H1 (cell line): ENCODE measurements around the gene KLF7. TPM values are rescaled to one million over a fixed set of nuclear protein-coding genes. Genes with fewer than 3 reads are reported as not detected.

Experiments
- CTCF ChIA-PET: fragments of 300-600 bp; sonication (Branson Sonifier 250); formaldehyde crosslinking; loops from one replicate; lab custom pipeline; 2021; ENCODE audit not compliant: partially characterized antibody; lab: Charles Lee
- POLR2A ChIA-PET: fragments of 300-600 bp; sonication (Branson Sonifier 250); formaldehyde crosslinking; loops from one replicate; lab custom pipeline; 2021; ENCODE audit warnings: inconsistent platforms; ENCODE audit not compliant: partially characterized antibody; lab: Charles Lee
- DNase-seq, 2 experiments: peaks; one replicate each; pipeline versions ENCODE4 v3.0.0 to v3.0.0-alpha.2; 2010 to 2022; ENCODE audit warnings: low spot score in 2 of 2, low read depth in 1 of 2, mixed read lengths in 1 of 2
- FAIRE-seq: peaks from 2 replicates; lab custom pipeline; 2011; peaks lifted over from hg19 to GRCh38; lab: Jason Lieb, UNC
- H2AFZ ChIP-seq: 2 replicates; pipeline ENCODE4 v1.8.1; 2012; ENCODE audit warnings: low read length, inconsistent platforms
- H2AK5ac ChIP-seq: 2 replicates; pipeline ENCODE4 v1.6.1; 2013; ENCODE audit warnings: low read depth, low read length
- H2BK120ac ChIP-seq: replicated peaks from 2 replicates; pipeline ENCODE3; 2013; ENCODE audit warnings: low read depth, low read length, inconsistent platforms
- H2BK12ac ChIP-seq: 2 replicates; pipeline ENCODE4 v1.6.1; 2013; ENCODE audit warnings: low read depth, low read length
- H2BK15ac ChIP-seq: 2 replicates; pipeline ENCODE4 v1.6.1; 2013; ENCODE audit warnings: low read length
- H2BK20ac ChIP-seq: 2 replicates; pipeline ENCODE4 v1.6.1; 2013; ENCODE audit warnings: low read length
- H2BK5ac ChIP-seq: 2 replicates; pipeline ENCODE4 v1.6.1; 2013; ENCODE audit warnings: low read depth, low read length
- H3K14ac ChIP-seq: 2 replicates; pipeline ENCODE4 v1.6.1; 2013; ENCODE audit warnings: inconsistent platforms; ENCODE audit not compliant: insufficient read length
- H3K18ac ChIP-seq: 2 replicates; pipeline ENCODE4 v1.6.1; 2013; ENCODE audit warnings: low read length; ENCODE audit errors: extremely low read depth
- H3K23ac ChIP-seq: 2 replicates; pipeline ENCODE4 v1.6.1; 2013; ENCODE audit warnings: inconsistent platforms; ENCODE audit not compliant: insufficient read length
- H3K23me2 ChIP-seq: 2 replicates; pipeline ENCODE4 v1.6.1; 2013; ENCODE audit warnings: low read depth, low read length
- H3K27ac ChIP-seq: 2 replicates; pipeline ENCODE4 v1.6.1; 2011; ENCODE audit warnings: low read depth, low read length, inconsistent platforms
- H3K27me3 ChIP-seq, 4 experiments: replicated peaks in 1 of 4; 1 replicate in 1 of 4; 2 replicates in 3 of 4; pipeline versions ENCODE4 v1.6.1 to v1.8.1; 2011 to 2013; ENCODE audit warnings: low read length in 3 of 4, mild to moderate bottlenecking in 3 of 4, inconsistent platforms in 2 of 4, mixed read lengths in 2 of 4, moderate library complexity in 1 of 4; ENCODE audit not compliant: control insufficient read depth in 3 of 4, insufficient read depth in 3 of 4; ENCODE audit errors: extremely low read depth in 1 of 4
- H3K36me3 ChIP-seq, 4 experiments: 2 replicates each; pipeline versions ENCODE4 v1.6.1 to v1.8.1; 2011 to 2013; ENCODE audit warnings: mild to moderate bottlenecking in 4 of 4, low read length in 3 of 4, moderate library complexity in 2 of 4, control low read depth in 1 of 4, inconsistent platforms in 1 of 4; ENCODE audit not compliant: insufficient read depth in 4 of 4, control insufficient read depth in 2 of 4
- H3K4ac ChIP-seq: replicated peaks from 2 replicates; pipeline ENCODE3; 2013; ENCODE audit warnings: low read length, low read depth, mixed read lengths, inconsistent platforms; ENCODE audit not compliant: insufficient read length
- H3K4me1 ChIP-seq, 4 experiments: replicated peaks in 1 of 4; 1 replicate in 1 of 4; 2 replicates in 3 of 4; pipeline versions ENCODE4 v1.6.1 to v1.8.1; 2011 to 2013; ENCODE audit warnings: low read length in 3 of 4, inconsistent platforms in 2 of 4, mixed read lengths in 1 of 4; ENCODE audit not compliant: insufficient read depth in 4 of 4, control insufficient read depth in 3 of 4
- H3K4me2 ChIP-seq, 2 experiments: 2 replicates each; pipeline versions ENCODE4 v1.6.1 to v1.8.1; 2011 to 2013; ENCODE audit warnings: low read depth in 2 of 2, low read length in 2 of 2, control low read depth in 1 of 2, inconsistent platforms in 1 of 2, mild to moderate bottlenecking in 1 of 2; ENCODE audit not compliant: insufficient read depth in 1 of 2
- H3K4me3 ChIP-seq, 4 experiments: fragments of 200-600, 300-600 bp in 1 of 4; sonication (generic), shearing (Covaris generic), sonication (Bioruptor Twin) in 1 of 4; 2 replicates each; pipeline versions ENCODE4 v1.5.1 to v1.8.1; 2011 to 2016; ENCODE audit warnings: low read length in 4 of 4, low read depth in 3 of 4, control low read depth in 2 of 4, inconsistent platforms in 2 of 4, mild to moderate bottlenecking in 2 of 4, mixed read lengths in 1 of 4, moderate library complexity in 1 of 4; ENCODE audit not compliant: insufficient read depth in 2 of 4; ENCODE audit errors: extremely low read depth in 1 of 4
- H3K56ac ChIP-seq: replicated peaks from 2 replicates; pipeline ENCODE3; 2013; ENCODE audit warnings: low read depth, mild to moderate bottlenecking, mixed read lengths, low read length, inconsistent platforms; ENCODE audit not compliant: insufficient read length
- H3K79me1 ChIP-seq: 2 replicates; pipeline ENCODE4 v1.6.1; 2013; ENCODE audit warnings: low read depth, low read length, control low read depth
- H3K79me2 ChIP-seq, 2 experiments: 2 replicates each; pipeline versions ENCODE4 v1.6.1 to v1.8.1; 2012 to 2013; ENCODE audit warnings: low read length in 2 of 2, mild to moderate bottlenecking in 2 of 2, inconsistent platforms in 1 of 2; ENCODE audit not compliant: insufficient read depth in 2 of 2, control insufficient read depth in 1 of 2
- H3K9ac ChIP-seq, 4 experiments: replicated peaks in 1 of 4; 1 replicate in 1 of 4; 2 replicates in 3 of 4; pipeline versions ENCODE4 v1.6.1 to v1.8.1; 2011 to 2013; ENCODE audit warnings: low read depth in 3 of 4, low read length in 3 of 4, control low read depth in 2 of 4, mild to moderate bottlenecking in 2 of 4, moderate library complexity in 2 of 4, inconsistent platforms in 1 of 4; ENCODE audit errors: extremely low read depth in 1 of 4
- H3K9me3 ChIP-seq, 2 experiments: 2 replicates each; pipeline versions ENCODE4 v1.6.1 to v1.8.1; 2012 to 2013; ENCODE audit warnings: mild to moderate bottlenecking in 2 of 2, moderate library complexity in 2 of 2, control low read depth in 1 of 2, inconsistent platforms in 1 of 2, low read depth in 1 of 2, low read length in 1 of 2, mixed read lengths in 1 of 2; ENCODE audit not compliant: insufficient read depth in 2 of 2
- H4K20me1 ChIP-seq, 2 experiments: replicated peaks in 1 of 2; 2 replicates each; pipeline versions ENCODE3 to v1.8.1; 2011 to 2013; ENCODE audit warnings: inconsistent platforms in 2 of 2, low read length in 2 of 2, mild to moderate bottlenecking in 1 of 2; ENCODE audit not compliant: insufficient read depth in 2 of 2, control insufficient read depth in 1 of 2
- H4K5ac ChIP-seq: 2 replicates; pipeline ENCODE4 v1.6.1; 2013; ENCODE audit warnings: low read length, low read depth, mixed read lengths, inconsistent platforms; ENCODE audit not compliant: insufficient read length
- H4K8ac ChIP-seq: 2 replicates; pipeline ENCODE4 v1.8.0; 2013; ENCODE audit warnings: mild to moderate bottlenecking, moderate library complexity, low read length, inconsistent platforms; ENCODE audit not compliant: insufficient read depth; ENCODE audit errors: extremely low read depth
- H4K91ac ChIP-seq: replicated peaks from 2 replicates; pipeline ENCODE3; 2013; ENCODE audit warnings: low read length, mixed read lengths, inconsistent platforms; ENCODE audit not compliant: insufficient read length
- CBX8 ChIP-seq: fragments of 300-800, 300-1000 bp; sonication (generic); IDR thresholded peaks from 2 replicates; pipeline ENCODE4 v1.7.1; 2016; ENCODE audit warnings: low read depth, low read length, borderline replicate concordance
- E2F6 ChIP-seq: IDR thresholded peaks from 2 replicates; pipeline ENCODE4 v1.6.1; 2012; ENCODE audit warnings: inconsistent platforms
- EZH2 ChIP-seq: fragments of 200-600 bp; sonication (generic); IDR thresholded peaks from 2 replicates; pipeline ENCODE4 v1.7.1; 2012; ENCODE audit warnings: low read depth, mild to moderate bottlenecking, moderate library complexity, low read length, inconsistent platforms; ENCODE audit not compliant: severe bottlenecking
- HDAC2 ChIP-seq, 2 experiments: fragments of 300-600 bp in 1 of 2; sonication (generic) in 1 of 2; IDR thresholded peaks; 2 replicates each; pipeline ENCODE4 v1.6.1; 2011 to 2012; ENCODE audit warnings: low read depth in 2 of 2, low read length in 2 of 2, mild to moderate bottlenecking in 2 of 2, moderate library complexity in 2 of 2, borderline replicate concordance in 1 of 2, inconsistent platforms in 1 of 2
- KDM4A ChIP-seq: IDR thresholded peaks from one replicate; pipeline ENCODE4 v1.7.1; 2012; ENCODE audit warnings: low read depth, mild to moderate bottlenecking, moderate library complexity, low read length, inconsistent platforms; ENCODE audit not compliant: severe bottlenecking
- KDM5A ChIP-seq: fragments of 200-600 bp; IDR thresholded peaks from 2 replicates; pipeline ENCODE4 v1.7.1; 2012; ENCODE audit warnings: mild to moderate bottlenecking, low read length, inconsistent platforms, mixed read lengths
- POLR2A ChIP-seq, 2 experiments: IDR thresholded peaks; 1 replicate in 1 of 2; 2 replicates in 1 of 2; pipeline ENCODE4 v1.6.1; 2011; ENCODE audit warnings: low read depth in 2 of 2, low read length in 2 of 2, mild to moderate bottlenecking in 2 of 2; ENCODE audit errors: control extremely low read depth in 1 of 2
- RBBP5 ChIP-seq: IDR thresholded peaks from 2 replicates; pipeline ENCODE4 v1.7.1; 2012; ENCODE audit warnings: low read depth, mild to moderate bottlenecking, inconsistent platforms, low read length, moderate library complexity, borderline replicate concordance
- RFX5 ChIP-seq: IDR thresholded peaks from 2 replicates; pipeline ENCODE4 v1.6.1; 2011; ENCODE audit warnings: low read depth, low read length, improper control_type of control experiment, borderline replicate concordance
- RNF2 ChIP-seq: fragments of 200-900, 300-1000 bp; sonication (generic); IDR thresholded peaks from 2 replicates; pipeline ENCODE4 v1.7.1; 2016; ENCODE audit warnings: borderline replicate concordance, low read depth, mild to moderate bottlenecking, antibody characterized with exemption, low read length; ENCODE audit not compliant: poor library complexity, severe bottlenecking; ENCODE audit errors: missing control alignments
- SIX5 ChIP-seq: IDR thresholded peaks from 2 replicates; pipeline ENCODE4 v1.6.1; 2011; ENCODE audit warnings: mild to moderate bottlenecking, low read depth, low read length
- SP2 ChIP-seq: IDR thresholded peaks from 2 replicates; pipeline ENCODE4 v1.6.1; 2012; ENCODE audit warnings: mild to moderate bottlenecking, low read length, inconsistent platforms
- TAF1 ChIP-seq: IDR thresholded peaks from 2 replicates; pipeline ENCODE4 v1.6.1; 2011; ENCODE audit warnings: mild to moderate bottlenecking, low read depth, low read length
- YY1 ChIP-seq: IDR thresholded peaks from 2 replicates; pipeline ENCODE4 v1.6.1; 2011; ENCODE audit warnings: low read depth, mild to moderate bottlenecking, low read length
- polyA plus RNA-seq, 7 experiments: library from polyadenylated mRNA; depleted of rRNA in 3 of 7; stranded (reverse) in 5 of 7; unstranded in 2 of 7; fragments of >200 nt in 5 of 7; fragments of 200-250 nt in 2 of 7; gene quantifications; 1 replicate in 5 of 7; 2 replicates in 1 of 7; 4 replicates in 1 of 7; pipeline versions ENCODE4 v1.2.1 to v1.2.3, GENCODE V29; 2011 to 2013; ENCODE audit warnings: missing spikeins in 2 of 7, mixed read lengths in 2 of 7
- total RNA-seq: library from RNA; stranded (reverse); fragmentation: NEBNext Ultra II Directional; extraction: Animal tissue kit (Norgen Biotek cat#: 25700); gene quantifications from 2 replicates; pipeline ENCODE4 v1.2.1, GENCODE V29; 2021

KLF7 gene
- total and polyA plus RNA-seq, 2 of the 8 experiments (the other 6 are each of a cell fraction or from before 2014, with no cell fraction given), result 9.6 to 23.3 TPM

- POLR2A ChIA-PET, result interaction anchor here (0.8 to 1.2 kb wide), 2 partner anchors 10 to 15 kb away, joined by 3 read pairs; partner anchors contain the start of gene KLF7
Observed at GRCh38 chr2:207180741-207181140, 15.0 kb upstream of the KLF7 start.

More at GRCh38 chr2:207180741-207181140, 15.0 kb upstream of the KLF7 start:
- H3K27me3 ChIP-seq, result no peaks in the 10 kb centered on the region
- CTCF ChIA-PET, result no interaction called here
- H3K27ac ChIP-seq, result no peak overlapping the region
- no peak overlapping the region for H2BK20ac ChIP-seq
- H4K5ac ChIP-seq, result no peak overlapping the region
- no peak overlapping the region for H4K91ac ChIP-seq
- H3K79me2 ChIP-seq, result no peaks in the 10 kb centered on the region
- no peaks in the 10 kb centered on the region for H4K20me1 ChIP-seq
- H3K14ac ChIP-seq, result no peak overlapping the region
- no peaks in the 10 kb centered on the region for H3K4me1 ChIP-seq
- H3K56ac ChIP-seq, result no peak overlapping the region
- FAIRE-seq (no peak), DNase-seq (no peak)
- H3K4me2 ChIP-seq, result no peak overlapping the region
- H2BK12ac ChIP-seq, result no peak overlapping the region
- TF ChIP-seq RFX5, result no peak
- no peak for TF ChIP-seq E2F6
- TF ChIP-seq HDAC2 (IDR thresholded peaks at IDR 0.05; ENCODE audit: borderline replicate concordance in 1 of 2, low read depth in 2 of 2, low read length in 2 of 2), result no peak
- no peak for TF ChIP-seq SIX5
- no peak for TF ChIP-seq CBX8
- TF ChIP-seq TAF1, result no peak
- TF ChIP-seq KDM4A, result no peak
- TF ChIP-seq RBBP5, result no peak
- no peak for TF ChIP-seq RNF2
- no peak for TF ChIP-seq EZH2
- TF ChIP-seq POLR2A (IDR thresholded peaks at IDR 0.05; ENCODE audit: control extremely low read depth in 1 of 2, low read depth in 2 of 2, low read length in 2 of 2), result no peak
- no peak for TF ChIP-seq KDM5A
- no peak for TF ChIP-seq YY1
- no peak for TF ChIP-seq SP2
- no peak overlapping the region for H4K8ac ChIP-seq
- H3K9me3 ChIP-seq, result no peaks in the 10 kb centered on the region
- H3K23me2 ChIP-seq, result no peaks in the 10 kb centered on the region
- no peaks in the 10 kb centered on the region for H3K36me3 ChIP-seq
- no peak overlapping the region for H2AFZ ChIP-seq
- no peak overlapping the region for H2BK120ac ChIP-seq
- no peak overlapping the region for H2BK5ac ChIP-seq
- H3K18ac ChIP-seq, result no peak overlapping the region
- H3K4me3 ChIP-seq, result no peak overlapping the region
- no peak overlapping the region for H2BK15ac ChIP-seq
- no peak overlapping the region for H3K9ac ChIP-seq
- H2AK5ac ChIP-seq, result no peak overlapping the region
- no peak overlapping the region for H3K23ac ChIP-seq
- no peak overlapping the region for H3K4ac ChIP-seq
- no peaks in the 10 kb centered on the region for H3K79me1 ChIP-seq
